ENCODE measurements around the gene SIAE.

Gene SIAE

DNA sequence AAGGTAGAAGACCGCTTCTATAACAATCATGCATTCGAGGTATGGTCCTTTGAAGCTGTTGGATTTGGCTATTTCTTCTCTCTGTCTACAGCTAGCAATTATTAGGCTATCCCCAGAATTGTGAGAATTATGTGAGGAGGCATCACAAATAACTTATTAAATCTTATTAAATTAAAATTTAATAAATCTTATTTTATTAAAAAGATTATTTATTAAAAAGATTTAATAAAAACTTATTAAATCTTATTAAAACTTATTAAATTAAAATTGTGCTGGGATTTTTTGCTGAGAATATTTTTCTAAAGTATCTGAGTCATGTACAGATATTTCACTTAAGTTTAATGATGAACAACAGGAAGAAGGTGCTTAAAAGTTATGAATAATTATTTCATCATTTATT is 7.9 kb upstream of the SIAE start:
- TF ChIP-seq, protein P1, sequence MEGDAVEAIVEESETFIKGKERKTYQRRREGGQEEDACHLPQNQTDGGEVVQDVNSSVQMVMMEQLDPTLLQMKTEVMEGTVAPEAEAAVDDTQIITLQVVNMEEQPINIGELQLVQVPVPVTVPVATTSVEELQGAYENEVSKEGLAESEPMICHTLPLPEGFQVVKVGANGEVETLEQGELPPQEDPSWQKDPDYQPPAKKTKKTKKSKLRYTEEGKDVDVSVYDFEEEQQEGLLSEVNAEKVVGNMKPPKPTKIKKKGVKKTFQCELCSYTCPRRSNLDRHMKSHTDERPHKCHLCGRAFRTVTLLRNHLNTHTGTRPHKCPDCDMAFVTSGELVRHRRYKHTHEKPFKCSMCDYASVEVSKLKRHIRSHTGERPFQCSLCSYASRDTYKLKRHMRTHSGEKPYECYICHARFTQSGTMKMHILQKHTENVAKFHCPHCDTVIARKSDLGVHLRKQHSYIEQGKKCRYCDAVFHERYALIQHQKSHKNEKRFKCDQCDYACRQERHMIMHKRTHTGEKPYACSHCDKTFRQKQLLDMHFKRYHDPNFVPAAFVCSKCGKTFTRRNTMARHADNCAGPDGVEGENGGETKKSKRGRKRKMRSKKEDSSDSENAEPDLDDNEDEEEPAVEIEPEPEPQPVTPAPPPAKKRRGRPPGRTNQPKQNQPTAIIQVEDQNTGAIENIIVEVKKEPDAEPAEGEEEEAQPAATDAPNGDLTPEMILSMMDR (conservative IDR thresholded peaks at IDR 0.05), result no peak
- TF ChIP-seq ZFX (IDR thresholded peaks at IDR 0.05), result no peak
- H3K27ac ChIP-seq, result no peak overlapping the region

DNA sequence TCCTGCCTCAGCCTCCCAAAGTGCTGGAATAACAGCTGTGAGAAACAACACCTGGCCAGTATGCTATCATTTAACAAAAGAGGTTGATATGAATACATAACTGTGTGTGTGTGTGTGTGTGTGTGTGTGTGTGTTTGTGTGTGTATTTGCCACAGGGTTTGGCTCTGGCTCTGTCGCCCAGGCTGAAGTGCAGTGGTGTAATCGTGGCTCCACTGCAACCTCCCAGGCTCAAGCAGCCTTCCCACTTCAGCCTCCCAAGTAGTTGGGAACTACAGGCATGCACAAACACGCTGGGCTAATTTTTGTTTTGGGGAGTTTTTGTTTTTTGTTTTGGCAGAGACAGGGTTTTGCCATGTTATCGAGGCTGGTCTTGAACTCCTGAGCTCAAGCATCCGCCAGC is 4.9 kb upstream of the SIAE start:
- H3K27ac ChIP-seq, result no peak overlapping the region
- no peak for TF ChIP-seq ZFX (IDR thresholded peaks at IDR 0.05)
- TF ChIP-seq, protein P1 (conservative IDR thresholded peaks at IDR 0.05), result no peak

DNA sequence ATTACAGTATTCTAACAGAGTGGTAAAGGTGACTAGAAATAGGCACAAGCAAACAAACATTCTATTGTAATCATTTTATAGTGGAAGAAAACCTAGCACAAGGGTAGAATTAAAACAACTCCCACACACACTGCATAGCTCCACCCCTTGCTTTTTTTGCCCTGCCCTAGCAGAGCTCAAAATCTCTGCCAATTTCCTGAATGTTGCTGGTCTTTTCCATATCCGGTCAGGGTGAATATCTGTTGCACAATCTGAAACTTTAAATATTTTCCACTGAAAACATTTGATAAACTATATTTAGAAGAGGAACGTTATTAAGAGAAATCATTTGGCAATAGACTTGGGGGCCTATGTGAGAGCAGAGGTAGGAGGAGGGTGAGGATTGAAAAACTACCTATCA is 2.8 kb upstream of the SIAE start:
- H3K27ac ChIP-seq, result no peak overlapping the region
- TF ChIP-seq, protein P1 (conservative IDR thresholded peaks at IDR 0.05), result no peak
- no peak for TF ChIP-seq ZFX (IDR thresholded peaks at IDR 0.05)

DNA sequence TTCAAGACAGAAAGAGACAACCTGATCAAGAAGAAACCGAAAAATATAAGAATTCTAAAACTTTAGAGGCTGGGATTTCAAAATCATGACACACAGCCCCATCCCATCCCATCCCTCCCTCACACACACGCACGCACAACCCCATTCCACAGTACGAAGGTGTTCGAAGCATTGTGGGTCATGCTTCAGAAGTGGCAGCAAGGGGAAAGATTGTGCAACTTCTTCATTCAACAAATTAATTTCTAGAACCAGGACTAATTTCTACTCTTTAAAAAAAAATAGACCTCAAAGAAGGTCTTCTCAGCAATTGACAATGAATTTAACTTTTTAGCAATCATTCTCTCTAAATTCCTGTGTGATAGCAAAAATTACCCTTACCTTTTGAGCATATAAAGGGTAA is 1.0 kb upstream of the SIAE start:
- peak overlapping the region; percentile 76 for H3K27ac ChIP-seq
- TF ChIP-seq, protein P1 (conservative IDR thresholded peaks at IDR 0.05), result no peak
- TF ChIP-seq ZFX (IDR thresholded peaks at IDR 0.05), result no peak

DNA sequence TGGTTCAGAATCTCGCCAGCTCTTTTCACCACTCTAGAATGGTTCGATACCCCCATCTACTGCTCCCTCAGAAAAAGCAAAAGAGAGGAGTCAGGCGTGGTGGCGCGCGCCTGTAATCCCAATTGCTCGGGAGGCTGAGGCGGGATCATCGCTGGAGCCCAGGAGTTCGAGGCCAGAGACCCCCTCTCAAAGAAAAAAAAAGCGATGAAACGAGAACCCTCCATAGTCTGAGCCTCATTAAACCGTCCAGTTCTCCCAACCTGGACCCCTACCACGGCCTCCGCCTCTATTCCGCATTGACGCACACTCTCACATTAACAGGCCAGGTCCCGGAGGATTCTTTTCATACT is 604 bp upstream of the SIAE start:
- peak overlapping the region; percentile 76 for H3K27ac ChIP-seq
- no peak for TF ChIP-seq ZFX (IDR thresholded peaks at IDR 0.05)
- TF ChIP-seq, protein P1 (conservative IDR thresholded peaks at IDR 0.05), result no peak

DNA sequence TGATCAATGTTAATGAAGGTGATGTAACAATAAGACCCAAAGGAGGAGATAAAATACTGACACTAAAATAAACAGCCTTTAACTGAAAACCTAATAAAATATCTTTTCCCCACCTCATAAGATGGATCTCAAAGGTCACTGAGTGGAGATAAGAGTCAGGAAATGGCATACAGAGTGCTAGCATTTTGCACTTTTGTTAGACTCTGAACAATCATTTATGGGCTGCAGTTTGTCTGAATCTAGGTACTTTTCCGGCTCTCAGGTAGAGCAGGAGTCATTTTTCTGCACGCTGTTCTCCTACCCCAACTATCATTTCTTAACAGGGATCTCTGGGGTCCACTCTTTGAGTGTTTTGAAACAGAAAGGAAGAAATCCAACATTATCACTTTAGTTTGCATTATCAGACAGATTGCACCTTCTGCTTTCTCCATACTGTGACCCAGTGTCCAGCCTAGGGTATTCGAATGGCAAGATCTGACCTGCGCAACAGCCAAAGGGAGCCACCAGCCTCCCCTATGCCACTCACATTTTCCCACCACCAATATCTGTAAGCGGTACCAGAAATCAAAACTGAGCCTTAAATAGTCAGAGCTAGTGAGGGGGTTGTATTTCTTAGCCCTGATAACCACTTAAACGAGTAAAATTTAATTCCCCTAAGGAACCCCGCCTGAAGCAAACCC is 863 bp downstream of the SIAE start:
- peak overlapping the region; percentile 76 for H3K27ac ChIP-seq

DNA sequence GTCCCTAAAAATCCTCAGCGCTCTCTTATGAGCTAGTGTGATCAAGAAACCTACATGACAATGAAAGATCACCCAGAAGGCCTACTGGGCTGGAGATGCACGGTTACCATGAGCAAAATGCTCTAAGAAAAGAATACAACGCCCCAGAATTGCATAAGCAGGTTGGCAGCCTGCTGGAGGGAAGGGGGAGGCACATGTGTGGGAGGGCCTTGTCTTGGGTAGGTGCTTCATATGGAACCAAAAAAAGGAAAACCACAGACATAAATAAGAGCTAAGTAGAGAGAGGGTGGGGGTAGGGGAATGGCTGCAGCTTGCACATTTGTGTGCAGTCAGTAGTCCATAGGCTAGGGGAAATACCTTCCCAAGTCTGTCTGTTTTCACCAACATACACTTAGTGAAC is 2.8 kb downstream of the SIAE start:
- H3K27ac ChIP-seq, result no peak overlapping the region
- TF ChIP-seq, protein P1 (conservative IDR thresholded peaks at IDR 0.05), result no peak
- TF ChIP-seq ZFX (IDR thresholded peaks at IDR 0.05), result no peak

More for the DNA sequence above, 863 bp downstream of the SIAE start:
- TF ChIP-seq ZFX (IDR thresholded peaks at IDR 0.05), result no peak
- TF ChIP-seq, protein P1 (conservative IDR thresholded peaks at IDR 0.05), result no peak
